SK-N-SH (cell line): ENCODE measurements around the gene SLC22A5. TPM values are rescaled to one million over a fixed set of nuclear protein-coding genes. Genes with fewer than 3 reads are reported as not detected.

ENCODE experiments used
- CTCF ChIA-PET: fragments of 300-600, 350-600 bp; formaldehyde crosslinking; extraction: SDS; loops from one replicate; lab custom pipeline; 2021; lab: Yijun Ruan, JAX
- POLR2A ChIA-PET: fragments of 350-600 bp; sonication (Branson Sonifier 250); formaldehyde crosslinking; extraction: SDS; loops from one replicate; lab custom pipeline; 2020; ENCODE audit warnings: antibody characterized with exemption, inconsistent platforms; lab: Yijun Ruan, JAX
- DNase-seq: peaks from one replicate; pipeline ENCODE4 v3.0.0; 2012
- H2AFZ ChIP-seq: fragments of 200-600 bp; sonication (generic); 2 replicates; pipeline ENCODE4 v1.8.1; 2016; ENCODE audit warnings: antibody characterized with exemption, mild to moderate bottlenecking, low read depth
- H3F3A ChIP-seq: fragments of 200-600 bp; sonication (generic); replicated peaks from 2 replicates; pipeline ENCODE3; 2016; ENCODE audit warnings: antibody characterized with exemption, mild to moderate bottlenecking; ENCODE audit not compliant: insufficient read depth
- H3K27ac ChIP-seq, 2 experiments: fragments of 200-500 bp in 1 of 2; fragments of 200-600 bp in 1 of 2; sonication (Bioruptor generic) in 1 of 2; sonication (generic), shearing (Covaris generic) in 1 of 2; 2 replicates each; pipeline versions ENCODE4 v1.5.1 to v1.6.1; 2014 to 2016; ENCODE audit warnings: low read depth in 2 of 2, inconsistent platforms in 1 of 2, low read length in 1 of 2, mild to moderate bottlenecking in 1 of 2, mixed read lengths in 1 of 2
- H3K27me3 ChIP-seq: fragments of 200-600 bp; sonication (generic), shearing (Covaris generic); 2 replicates; pipeline ENCODE4 v1.6.1; 2016; ENCODE audit warnings: mixed run types; ENCODE audit not compliant: insufficient read depth
- H3K36me3 ChIP-seq, 2 experiments: fragments of 200-500 bp in 1 of 2; fragments of 200-600 bp in 1 of 2; sonication (Bioruptor generic) in 1 of 2; sonication (generic) in 1 of 2; replicated peaks in 1 of 2; 2 replicates each; pipeline versions ENCODE3 to v1.5.1; 2014 to 2016; ENCODE audit warnings: low read length in 1 of 2, mild to moderate bottlenecking in 1 of 2; ENCODE audit not compliant: insufficient read depth in 2 of 2, control insufficient read depth in 1 of 2
- H3K4me1 ChIP-seq, 2 experiments: fragments of 200-500 bp in 1 of 2; fragments of 200-600 bp in 1 of 2; sonication (Bioruptor generic) in 1 of 2; sonication (generic), shearing (Covaris generic) in 1 of 2; 2 replicates each; pipeline versions ENCODE4 v1.5.1 to v1.6.1; 2014 to 2016; ENCODE audit warnings: low read depth in 1 of 2, low read length in 1 of 2, mixed run types in 1 of 2; ENCODE audit not compliant: insufficient read depth in 2 of 2, control insufficient read depth in 1 of 2
- H3K4me2 ChIP-seq: fragments of 200-600 bp; sonication (generic), shearing (Covaris generic); 2 replicates; pipeline ENCODE4 v1.6.1; 2017; ENCODE audit warnings: mixed run types
- H3K4me3 ChIP-seq, 2 experiments: fragments of 200-500 bp in 1 of 2; fragments of 200-600 bp in 1 of 2; sonication (Bioruptor generic) in 1 of 2; sonication (generic), shearing (Covaris generic) in 1 of 2; 2 replicates each; pipeline versions ENCODE4 v1.5.1 to v1.8.1; 2014 to 2016; ENCODE audit warnings: low read depth in 2 of 2, inconsistent platforms in 1 of 2, low read length in 1 of 2, mild to moderate bottlenecking in 1 of 2, mixed read lengths in 1 of 2, moderate library complexity in 1 of 2
- H3K79me2 ChIP-seq: fragments of 200-600 bp; sonication (generic); 2 replicates; pipeline ENCODE4 v1.8.1; 2017; ENCODE audit warnings: mild to moderate bottlenecking; ENCODE audit not compliant: insufficient read depth
- H3K9ac ChIP-seq: fragments of 200-600 bp; sonication (generic); 2 replicates; pipeline ENCODE4 v1.6.1; 2017; ENCODE audit warnings: mixed run types
- H3K9me2 ChIP-seq: fragments of 200-600 bp; sonication (generic); 2 replicates; pipeline ENCODE4 v1.6.1; 2017; ENCODE audit warnings: mixed run types
- H3K9me3 ChIP-seq: fragments of 200-600 bp; sonication (generic); 2 replicates; pipeline ENCODE4 v1.6.1; 2017; ENCODE audit warnings: mixed run types, mild to moderate bottlenecking, moderate library complexity
- H4K20me1 ChIP-seq: fragments of 200-600 bp; sonication (generic); 2 replicates; pipeline ENCODE4 v1.6.1; 2017; ENCODE audit warnings: mild to moderate bottlenecking, mixed run types; ENCODE audit not compliant: insufficient read depth
- CHD2 ChIP-seq: fragments of 150-350 bp; IDR thresholded peaks from 2 replicates; pipeline ENCODE4 v1.6.1; 2018; ENCODE audit warnings: low read length; ENCODE audit not compliant: partially characterized antibody
- CTCF ChIP-seq: fragments of 200-600 bp; sonication (generic); IDR thresholded peaks from 2 replicates; pipeline ENCODE4 v1.6.1; 2017; ENCODE audit warnings: antibody characterized with exemption, mild to moderate bottlenecking, moderate library complexity
- ELF1 ChIP-seq: IDR thresholded peaks from 2 replicates; pipeline ENCODE4 v1.4.0; 2012
- EP300 ChIP-seq, 2 experiments: IDR thresholded peaks; 2 replicates each; pipeline versions ENCODE4 v1.4.0 to v1.6.1; 2012; ENCODE audit warnings: borderline replicate concordance in 1 of 2, low read depth in 1 of 2, low read length in 1 of 2
- FOXJ3 ChIP-seq: sonication (generic); formaldehyde crosslinking; IDR thresholded peaks from 2 replicates; pipeline ENCODE4 v1.5.1; 2020; ENCODE audit warnings: mild to moderate bottlenecking, missing genetic modification reagents
- FOXM1 ChIP-seq: IDR thresholded peaks from 2 replicates; pipeline ENCODE4 v1.4.0; 2012; ENCODE audit warnings: low read depth, mild to moderate bottlenecking
- GATA2 ChIP-seq: sonication (generic); formaldehyde crosslinking; IDR thresholded peaks from 2 replicates; pipeline ENCODE4 v1.5.0; 2020; ENCODE audit warnings: mild to moderate bottlenecking, missing genetic modification reagents
- IRF3 ChIP-seq: fragments of 150-350 bp; IDR thresholded peaks from 2 replicates; pipeline ENCODE4 v1.6.1; 2016; ENCODE audit warnings: mild to moderate bottlenecking, low read depth, low read length
- JUND ChIP-seq: IDR thresholded peaks from 2 replicates; pipeline ENCODE4 v1.4.0; 2012
- NFIC ChIP-seq: IDR thresholded peaks from 2 replicates; pipeline ENCODE4 v1.4.0; 2012; ENCODE audit warnings: borderline replicate concordance
- RAD21 ChIP-seq: IDR thresholded peaks from 2 replicates; pipeline ENCODE4 v1.6.1; 2012; ENCODE audit warnings: mild to moderate bottlenecking, low read length
- RFX5 ChIP-seq: IDR thresholded peaks from 2 replicates; pipeline ENCODE4 v1.6.1; 2012; ENCODE audit warnings: mild to moderate bottlenecking, improper control_type of control experiment, low read length
- RXRA ChIP-seq: IDR thresholded peaks from 2 replicates; pipeline ENCODE4 v1.4.0; 2012; ENCODE audit warnings: low read depth, mild to moderate bottlenecking, borderline replicate concordance
- SIN3A ChIP-seq: IDR thresholded peaks from 2 replicates; pipeline ENCODE4 v1.6.1; 2012; ENCODE audit warnings: low read depth, mild to moderate bottlenecking, low read length, moderate library complexity, borderline replicate concordance
- TAF1 ChIP-seq: IDR thresholded peaks from 2 replicates; pipeline ENCODE4 v1.6.1; 2012; ENCODE audit warnings: low read depth, mild to moderate bottlenecking, low read length, moderate library complexity, borderline replicate concordance
- TCF12 ChIP-seq: IDR thresholded peaks from 2 replicates; pipeline ENCODE4 v1.4.0; 2012
- TEAD4 ChIP-seq: IDR thresholded peaks from 2 replicates; pipeline ENCODE4 v1.4.0; 2012; ENCODE audit warnings: mild to moderate bottlenecking, borderline replicate concordance; ENCODE audit not compliant: insufficient read depth
- USF1 ChIP-seq: IDR thresholded peaks from 2 replicates; pipeline ENCODE4 v1.4.0; 2012; ENCODE audit warnings: low read depth, borderline replicate concordance
- WGBS: methylation state at CpG from one replicate; pipeline ENCODE4 v1.1.6; 2017; ENCODE audit warnings: low lambda C conversion rate; 5-methylcytosine and 5-hydroxymethylcytosine counted together
- polyA plus RNA-seq, 3 experiments: library from polyadenylated mRNA; depleted of rRNA; stranded (reverse); fragments of >200 nt; gene quantifications; 2 replicates each; pipeline ENCODE4 v1.2.3, GENCODE V29; 2012

Gene SLC22A5
- polyA plus RNA-seq, 1 of the 3 experiments (the other 2 are of a cell fraction) = 8.3 TPM

GRCh38 chr5:132425975-132426524 lies 56.5 kb downstream of the SLC22A5 start:
- CTCF ChIA-PET = interaction anchor here (1.2 to 6.4 kb wide), 12 partner anchors 9 to 80 kb away, joined by 3 to 50 read pairs (median 6); partner anchors contain the start of gene IRF1
- H3K27me3 ChIP-seq = no peaks in the 10 kb centered on the region
- WGBS = 94% methylated on average over 6 of the region's 7 CpGs
- H4K20me1 ChIP-seq = no peaks in the 10 kb centered on the region
- peak overlapping the region; percentile 14; the same call in 1 of the 2 replicates for H2AFZ ChIP-seq
- TF ChIP-seq FOXM1 = no peak
- TF ChIP-seq NFIC = no peak
- no peak for TF ChIP-seq TAF1
- TF ChIP-seq TCF12 = no peak
- no peak for TF ChIP-seq USF1
- TF ChIP-seq GATA2 (CRISPR knock-in tag) = no peak
- TF ChIP-seq RFX5 = no peak
- TF ChIP-seq FOXJ3 (CRISPR knock-in tag) = no peak
- TF ChIP-seq RXRA = no peak
- TF ChIP-seq ELF1 = no peak
- TF ChIP-seq IRF3 = no peak
- no peak for TF ChIP-seq SIN3A
- peak overlapping the region; percentile 42 for H3K4me2 ChIP-seq
- peak overlapping the region; percentile 78 to 80; a peak in 3 of 4 replicates for H3K27ac ChIP-seq
- no peaks in the 10 kb centered on the region for H3K9me3 ChIP-seq
- POLR2A ChIA-PET = interaction anchor here (0.8 to 2.3 kb wide), 4 partner anchors 25 to 75 kb away, joined by 3 to 13 read pairs (median 3); no protein-coding TSS in a partner anchor
- no peaks in the 10 kb centered on the region for H3K36me3 ChIP-seq
- peak overlapping the region; percentile 39 for H3K9ac ChIP-seq
- H3F3A ChIP-seq = peaks cover 11% of the 10 kb centered on the region
- H3K79me2 ChIP-seq = no peaks in the 10 kb centered on the region
- no peak for DNase-seq
- H3K4me1 ChIP-seq = peaks cover 39 to 62% of the 10 kb centered on the region in 2 experiments
- H3K9me2 ChIP-seq = no peaks in the 10 kb centered on the region
- H3K4me3 ChIP-seq = no peak overlapping the region

GRCh38 chr5:132426525-132427138 lies 57.1 kb downstream of the SLC22A5 start:
- H3F3A ChIP-seq = peaks cover 11% of the 10 kb centered on the region
- peak overlapping the region; percentile 39; the same call in 1 of the 2 replicates for H3K9ac ChIP-seq
- ChIA-PET POLR2A (interaction anchor here (0.8 to 2.3 kb wide), 4 partner anchors 25 to 75 kb away, joined by 3 to 15 read pairs (median 8); partner anchors contain the start of gene IRF1), CTCF (interaction anchor here (1.2 to 6.4 kb wide), 13 partner anchors 9 to 394 kb away, joined by 3 to 50 read pairs (median 7); partner anchors contain the start of gene IRF1)
- H3K4me1 ChIP-seq = peaks cover 39 to 62% of the 10 kb centered on the region in 2 experiments
- H3K27ac ChIP-seq = peak overlapping the region; percentile 78 to 80
- 82% methylated on average over 2 of the region's 8 CpGs for WGBS
- peak overlapping the region; percentile 42 for H3K4me2 ChIP-seq
- H3K79me2 ChIP-seq = no peaks in the 10 kb centered on the region
- H3K36me3 ChIP-seq = no peaks in the 10 kb centered on the region
- H4K20me1 ChIP-seq = no peaks in the 10 kb centered on the region
- H3K9me3 ChIP-seq = no peaks in the 10 kb centered on the region
- H3K9me2 ChIP-seq = no peaks in the 10 kb centered on the region
- peak overlapping the region; percentile 14; the same call in 1 of the 2 replicates for H2AFZ ChIP-seq
- peak; percentile 67 for DNase-seq
- no peak overlapping the region for H3K4me3 ChIP-seq
- no peaks in the 10 kb centered on the region for H3K27me3 ChIP-seq
- TF ChIP-seq CHD2 = no peak
- TF ChIP-seq CTCF = peak; percentile 55
- TF ChIP-seq EP300 (IDR thresholded peaks at IDR 0.05; ENCODE audit: borderline replicate concordance in 1 of 2, low read depth in 1 of 2, low read length in 1 of 2) = peak in 1 of 2 experiments; percentile 60; a peak in 1 of 4 replicates
- TF ChIP-seq USF1 = peak; percentile 66
- no peak for TF ChIP-seq TEAD4
- peak; percentile 46 for TF ChIP-seq RAD21
- no peak for TF ChIP-seq FOXJ3 (CRISPR knock-in tag)
- TF ChIP-seq TAF1 = no peak
- TF ChIP-seq JUND = peak; percentile 44; the same call in 1 of the 2 replicates
